Inflammatory macrophage treated with lipopolysaccharide for 1 hour (primary cell): ENCODE data around the gene HDHD5.
A peak's percentile ranks its signal among the peaks of the same experiment; 100 is the strongest.

ENCODE experiments used
- DNase-seq, 2 donors: peaks; one replicate each; pipeline ENCODE4 v3.0.0-alpha.2; 2020 to 2022

The HDHD5 gene

DNA sequence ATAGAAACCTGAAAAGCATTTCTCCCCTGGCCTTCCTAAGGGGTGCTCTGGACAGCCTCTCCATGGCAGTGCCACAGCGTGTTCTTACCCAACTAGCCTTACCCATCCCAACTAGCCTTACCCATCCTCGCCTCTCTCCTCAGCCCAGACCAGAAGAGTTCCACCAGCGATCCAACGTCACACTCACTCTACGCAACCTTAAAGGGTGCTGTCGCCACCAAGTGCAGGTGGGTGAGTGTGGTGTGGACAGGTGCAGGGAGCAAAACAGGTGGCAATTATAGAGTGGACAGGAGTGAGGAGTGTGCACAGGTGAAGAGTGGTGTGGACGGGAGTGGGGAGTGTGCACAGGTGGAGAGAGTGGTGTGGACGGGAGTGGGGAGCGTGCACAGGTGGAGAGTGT, 55.7 kb downstream of the HDHD5 start:
- DNase-seq, result no peak

DNA sequence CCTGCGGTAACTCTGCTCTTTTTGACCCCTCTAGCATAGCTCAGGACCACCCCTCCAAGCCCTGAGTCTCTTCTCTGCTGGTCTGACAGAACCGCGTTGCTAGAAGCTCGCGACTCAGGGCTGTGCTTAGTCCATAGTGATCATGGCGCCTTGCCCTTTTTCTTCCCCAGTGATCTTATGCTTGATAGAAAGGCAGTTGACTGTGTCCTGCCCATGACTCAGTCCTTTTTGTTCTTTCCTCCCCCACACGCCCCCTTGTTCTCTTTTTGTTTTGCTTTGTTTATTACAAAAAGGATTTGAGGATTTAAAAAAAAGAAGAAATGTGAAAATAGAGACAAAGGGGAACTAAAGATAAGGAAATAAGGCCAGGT, 56.8 kb downstream of the HDHD5 start:
- peak; percentile 78 to 88 for DNase-seq

DNA sequence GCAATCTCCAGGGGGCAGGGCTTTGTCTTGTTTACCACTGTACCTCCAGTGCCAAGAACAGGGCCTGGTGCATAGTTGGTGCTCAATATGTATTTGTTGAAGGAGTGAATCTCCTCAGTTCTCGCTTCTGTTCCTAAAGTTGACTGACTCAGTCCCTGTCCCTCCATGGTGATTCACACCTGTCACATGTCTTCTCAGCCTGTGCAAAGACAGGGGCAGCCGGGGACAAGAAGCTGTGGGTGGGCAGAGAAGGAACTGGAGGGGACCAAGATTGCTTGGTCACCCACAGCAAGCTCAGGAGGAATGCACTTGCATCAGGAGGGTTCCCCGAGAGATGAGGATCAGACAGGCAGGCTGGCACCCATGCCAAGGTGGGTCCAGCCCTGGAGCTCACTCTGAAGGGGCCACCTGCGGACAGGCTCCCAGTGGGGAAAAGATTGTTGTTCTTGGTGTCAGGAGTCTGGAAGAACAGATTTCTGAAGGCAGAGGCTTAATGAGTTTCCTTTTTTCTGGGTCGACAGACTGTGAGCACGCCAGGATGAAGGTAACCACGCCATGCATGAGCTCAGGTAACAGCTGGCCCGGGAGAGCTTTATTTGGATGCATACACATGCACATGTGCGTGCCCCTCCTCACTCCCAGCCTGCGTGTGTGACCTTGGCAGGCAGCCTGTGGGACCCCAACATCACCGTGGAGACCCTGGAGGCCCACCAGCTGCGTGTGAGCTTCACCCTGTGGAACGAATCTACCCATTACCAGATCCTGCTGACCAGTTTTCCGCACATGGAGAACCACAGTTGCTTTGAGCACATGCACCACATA, 57.4 kb downstream of the HDHD5 start:
- peak; percentile 82 to 99 for DNase-seq

GRCh38 chr22:17100621-17101020, 58.5 kb downstream of the HDHD5 start:
- DNase-seq, result peak in 1 of 2 donors; percentile 54

DNA sequence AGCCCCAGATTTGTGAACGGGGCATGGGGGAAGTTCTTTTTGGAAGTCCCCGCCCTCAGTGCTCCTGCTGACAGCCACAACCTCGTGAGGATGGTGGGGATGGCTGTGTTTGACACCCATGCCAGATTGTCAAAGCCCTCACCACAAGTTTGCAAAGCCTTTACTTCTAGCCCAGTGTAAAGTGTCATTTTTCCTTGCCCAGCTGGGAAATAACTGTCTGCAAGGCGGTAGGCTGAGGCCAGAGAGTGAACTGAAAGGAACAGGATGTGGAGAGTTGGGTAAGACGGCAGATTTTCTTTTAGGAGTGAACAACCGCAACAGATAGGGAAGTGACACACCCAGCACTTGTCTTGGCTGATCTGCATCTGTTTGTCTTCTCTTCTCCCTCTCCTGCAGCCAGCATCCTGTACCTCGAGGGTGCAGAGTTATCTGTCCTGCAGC, 60.7 kb downstream of the HDHD5 start:
- peak; percentile 82 to 91 for DNase-seq

GRCh38 chr22:17097701-17098100, 61.4 kb downstream of the HDHD5 start:
- no peak for DNase-seq

DNA sequence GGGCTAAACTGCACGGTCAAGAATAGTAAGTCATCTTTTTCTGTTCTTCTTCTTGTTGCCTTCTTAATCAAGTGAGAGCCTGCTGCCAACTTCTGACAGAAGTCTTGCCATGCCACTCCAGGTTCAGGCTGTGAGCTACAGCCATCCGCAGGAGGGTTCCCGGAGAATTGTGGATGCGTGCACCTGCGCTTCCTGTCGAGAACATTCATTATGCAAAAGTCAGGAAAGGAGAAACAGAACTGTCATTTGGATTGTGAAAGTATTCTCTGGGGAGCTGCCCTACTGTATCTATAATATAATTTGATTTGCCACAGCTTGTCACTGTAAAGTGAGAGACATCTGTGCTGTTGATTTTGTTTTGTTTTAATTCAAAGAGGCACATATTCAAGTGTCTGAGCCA, 62.0 kb downstream of the HDHD5 start:
- no peak for DNase-seq

- no peak for DNase-seq
Measured at GRCh38 chr22:17096071-17096470, 63.0 kb downstream of the HDHD5 start.

DNA sequence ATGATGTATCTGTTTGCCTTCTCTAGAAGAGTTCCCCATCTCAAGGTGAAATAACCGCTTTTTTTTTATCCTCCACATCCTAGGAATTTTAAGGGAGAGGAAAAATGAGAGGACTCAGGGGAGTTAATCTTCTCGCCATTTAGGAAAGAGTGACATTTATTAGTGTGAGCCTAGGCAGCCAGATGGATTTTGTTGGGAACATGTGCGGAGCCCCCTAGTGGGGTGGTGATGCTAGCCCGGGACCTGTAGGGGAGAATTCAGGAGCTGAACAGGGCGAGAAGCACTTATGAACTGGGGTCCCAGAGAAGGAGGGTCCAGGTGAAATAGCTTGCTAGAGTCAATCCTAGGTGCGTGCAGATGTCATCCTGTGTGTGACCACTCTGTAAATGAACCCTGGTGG, 63.5 kb downstream of the HDHD5 start:
- DNase-seq, result no peak

GRCh38 chr22:17093081-17093480, 66.0 kb downstream of the HDHD5 start:
- no peak for DNase-seq

DNA sequence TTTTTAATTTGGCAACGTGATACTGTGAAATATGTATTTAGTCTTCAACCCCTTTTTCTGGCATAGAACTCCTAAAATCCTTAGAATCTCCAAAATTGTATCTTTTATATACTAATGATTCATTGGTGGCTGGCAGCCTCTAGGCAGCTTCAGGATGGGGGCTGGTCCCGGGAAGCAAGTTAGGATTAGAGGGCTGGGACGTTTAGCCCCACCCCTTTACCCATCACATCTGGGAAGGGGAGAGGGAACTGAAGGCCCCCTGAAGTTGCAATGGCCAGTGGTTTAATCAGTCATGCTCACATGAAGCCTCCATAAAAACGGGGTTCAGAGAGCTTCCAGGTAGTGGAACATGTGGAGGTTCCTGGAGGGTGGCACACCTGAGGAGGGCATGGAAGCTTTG, 67.2 kb downstream of the HDHD5 start:
- no peak for DNase-seq

GRCh38 chr22:17090550-17090949, 68.5 kb downstream of the HDHD5 start:
- DNase-seq, result no peak
